Ovary (tissue), 9 donors: ENCODE data around the gene SLC38A10. TPM values are rescaled to one million over a fixed set of nuclear protein-coding genes. Genes with fewer than 3 reads are reported as not detected.
A peak's percentile ranks its signal among the peaks of the same experiment; 100 is the strongest.

Experiments used
- DNase-seq, 5 donors: peaks; one replicate each; pipeline ENCODE4 v3.0.0-alpha.2; 2019 to 2020
- H3K27ac ChIP-seq, 2 donors: fragments of 200-600 bp; one replicate each; pipeline versions ENCODE4 v1.5.1 to v1.8.0; 2019 to 2022
- H3K27me3 ChIP-seq: fragments of 200-600 bp; one replicate; pipeline ENCODE4 v1.8.0; 2022
- H3K36me3 ChIP-seq: fragments of 200-600 bp; sonication (generic); one replicate; pipeline ENCODE4 v1.5.1; 2019
- H3K4me1 ChIP-seq: one replicate; pipeline ENCODE4 v1.8.1; 2013; ENCODE audit warnings: mild to moderate bottlenecking, moderate library complexity; ENCODE audit not compliant: insufficient read depth
- H3K4me3 ChIP-seq: fragments of 200-600 bp; sonication (generic); one replicate; pipeline ENCODE4 v1.5.1; 2017
- H3K9me3 ChIP-seq, 2 donors: fragments of 200-600 bp in 1 of 2; sonication (generic) in 1 of 2; one replicate each; pipeline versions ENCODE4 v1.5.1 to v1.8.1; 2013 to 2019; ENCODE audit warnings: mild to moderate bottlenecking in 1 of 2, moderate library complexity in 1 of 2
- EP300 ChIP-seq: sonication (generic); formaldehyde crosslinking; IDR thresholded peaks from one replicate; pipeline ENCODE4 v1.6.1; 2017; ENCODE audit warnings: antibody characterized with exemption
- POLR2A ChIP-seq: fragments of 450-650 bp; IDR thresholded peaks from one replicate; pipeline ENCODE4 v1.6.1; 2017; ENCODE audit warnings: antibody characterized with exemption, mild to moderate bottlenecking, moderate library complexity
- WGBS, 3 donors: extraction: QIAGEN DNeasy Blood & Tissue Kit in 1 of 3; methylation state at CpG; one replicate each; pipeline versions ENCODE4 v1.1.5 to v1.1.7; 2013 to 2017; 5-methylcytosine and 5-hydroxymethylcytosine counted together
- intact Hi-C, 4 donors: fragments of 100-400 bp; cut with DNase I; formaldehyde crosslinking; loops; one replicate each; pipeline versions ENCODE4 v1.11.0 to v1.15.1; 2022 to 2023
- polyA plus RNA-seq, 2 donors: library from polyadenylated mRNA; stranded (reverse); fragments of 200-250 nt in 1 of 2; fragments of 350-450 nt in 1 of 2; fragmentation: Illumina TruSeq in 1 of 2; extraction: RNeasy Lipid Tissue Mini Kit (QIAGEN cat#74804) in 1 of 2; gene quantifications; one replicate each; pipeline ENCODE4 v1.2.3, GENCODE V29; 2013 to 2014
- total RNA-seq, 7 donors: library from RNA; depleted of rRNA in 2 of 7; stranded (reverse); fragments of >200 nt in 2 of 7; fragmentation: NEBNext Ultra II Directional in 3 of 7; extraction: Animal tissue kit (Norgen Biotek cat#: 25700) in 3 of 7; gene quantifications; one replicate each; pipeline versions ENCODE4 v1.1.0 to v1.2.4, GENCODE V29; 2016 to 2023
- TF ChIP-seq, protein P1 (sequence below), 3 donors: fragments of 450-650 bp in 2 of 3; fragments of 200-600 bp in 1 of 3; IDR thresholded peaks; one replicate each; pipeline versions ENCODE4 v1.5.1 to v1.8.0; 2016 to 2022; ENCODE audit warnings: antibody characterized with exemption in 3 of 3, mild to moderate bottlenecking in 1 of 3
- donor health status: DM: no; HTN: no; CAD: no; lungs with moderate emphysema.
- donor health status: DM: no; HTN: no; CAD: no.
- donor health status: Bipolar disorder and iron deficiency.
- donor health status: DM: yes; HTN: yes; CAD: no.
- donor health status: DM: no; HTN: no; CAD: no.
- donor health status: DM: yes; HTN: yes; CAD: no.

The SLC38A10 gene
- total and polyA plus RNA-seq, 9 donors: 11.5 to 75.7 (median 64.3) TPM

DNA sequence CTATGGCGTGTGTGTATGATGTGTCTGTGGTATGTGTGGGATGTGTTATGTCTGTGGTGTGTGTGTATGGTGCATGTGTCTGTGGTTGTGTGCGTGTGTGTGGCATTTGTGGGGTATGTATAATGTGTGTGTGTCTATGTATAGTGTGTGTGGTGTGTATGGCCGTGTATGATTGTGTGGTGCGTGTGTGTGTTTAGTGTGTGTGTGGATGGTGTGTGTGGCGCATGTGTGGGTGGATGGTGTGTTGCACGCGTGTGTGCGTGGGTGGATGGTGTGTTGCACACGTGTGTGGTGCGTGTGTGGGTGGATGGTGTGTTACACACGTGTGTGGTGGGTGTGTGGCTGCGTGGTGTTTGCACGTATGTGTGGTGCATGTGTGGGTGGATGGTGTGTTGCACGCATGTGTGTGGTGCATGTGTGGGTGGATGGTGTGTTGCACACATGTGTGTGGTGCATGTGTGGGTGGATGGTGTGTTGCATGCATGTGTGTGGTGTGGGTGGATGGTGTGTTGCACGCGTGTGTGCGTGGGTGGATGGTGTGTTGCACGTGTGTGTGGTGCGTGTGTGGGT lies 5.6 kb upstream of the SLC38A10 start:
- Histone ChIP-seq H3K36me3 (no peaks in the 10 kb centered on the region), H3K4me1 (no peaks in the 10 kb centered on the region), H3K27me3 (no peaks in the 10 kb centered on the region), H3K4me3 (no peak overlapping the region), H3K27ac (no peak overlapping the region), H3K9me3 (no peaks in the 10 kb centered on the region)
- intact Hi-C loops: no loop called here
- TF ChIP-seq, protein P1, sequence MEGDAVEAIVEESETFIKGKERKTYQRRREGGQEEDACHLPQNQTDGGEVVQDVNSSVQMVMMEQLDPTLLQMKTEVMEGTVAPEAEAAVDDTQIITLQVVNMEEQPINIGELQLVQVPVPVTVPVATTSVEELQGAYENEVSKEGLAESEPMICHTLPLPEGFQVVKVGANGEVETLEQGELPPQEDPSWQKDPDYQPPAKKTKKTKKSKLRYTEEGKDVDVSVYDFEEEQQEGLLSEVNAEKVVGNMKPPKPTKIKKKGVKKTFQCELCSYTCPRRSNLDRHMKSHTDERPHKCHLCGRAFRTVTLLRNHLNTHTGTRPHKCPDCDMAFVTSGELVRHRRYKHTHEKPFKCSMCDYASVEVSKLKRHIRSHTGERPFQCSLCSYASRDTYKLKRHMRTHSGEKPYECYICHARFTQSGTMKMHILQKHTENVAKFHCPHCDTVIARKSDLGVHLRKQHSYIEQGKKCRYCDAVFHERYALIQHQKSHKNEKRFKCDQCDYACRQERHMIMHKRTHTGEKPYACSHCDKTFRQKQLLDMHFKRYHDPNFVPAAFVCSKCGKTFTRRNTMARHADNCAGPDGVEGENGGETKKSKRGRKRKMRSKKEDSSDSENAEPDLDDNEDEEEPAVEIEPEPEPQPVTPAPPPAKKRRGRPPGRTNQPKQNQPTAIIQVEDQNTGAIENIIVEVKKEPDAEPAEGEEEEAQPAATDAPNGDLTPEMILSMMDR (IDR thresholded peaks at IDR 0.05): no peak
- TF ChIP-seq EP300 (no peak), POLR2A (no peak)
- no peak for DNase-seq
- 81 to 88% (median 82%) methylated on average over 19 of the region's 19 CpGs for WGBS, 3 donors

DNA sequence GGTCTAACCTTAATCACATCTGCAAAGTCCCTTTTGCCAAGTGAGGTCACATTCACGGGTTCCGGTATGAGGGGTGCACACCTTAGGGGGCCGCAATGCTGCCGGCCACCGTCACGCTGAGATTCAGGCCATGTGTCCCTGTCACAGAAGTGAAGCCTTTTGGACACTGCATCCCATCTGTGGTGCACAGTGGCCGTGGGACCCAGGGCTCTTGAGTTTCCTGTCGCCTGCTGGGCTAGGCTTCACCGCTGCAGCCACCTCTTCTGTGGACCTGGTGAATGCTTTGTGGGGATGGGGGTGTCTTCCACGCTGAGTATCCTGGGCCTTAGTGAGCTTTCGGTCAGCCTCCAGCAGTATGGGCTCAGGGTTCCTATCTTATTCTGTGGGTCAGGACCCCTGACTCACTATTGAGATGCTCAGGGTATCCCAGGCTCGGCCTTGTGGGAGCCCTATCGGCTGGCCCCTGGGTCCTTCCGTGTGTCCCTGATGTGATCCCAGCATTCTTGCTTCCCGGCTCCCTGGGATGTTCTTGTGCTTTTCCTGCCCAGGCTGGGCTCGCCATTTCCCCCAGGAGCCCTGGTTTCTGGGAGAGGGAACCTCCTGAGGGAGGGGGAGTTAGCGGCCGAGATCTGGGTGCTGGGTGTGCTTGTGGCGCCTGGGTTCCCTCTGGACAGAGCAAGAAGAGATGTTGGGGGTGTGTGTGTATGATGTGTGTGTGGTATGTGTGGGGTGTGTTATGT lies 4.9 kb upstream of the SLC38A10 start:
- peak overlapping the region in 1 of 2 donors; percentile 63 for H3K27ac ChIP-seq

DNA sequence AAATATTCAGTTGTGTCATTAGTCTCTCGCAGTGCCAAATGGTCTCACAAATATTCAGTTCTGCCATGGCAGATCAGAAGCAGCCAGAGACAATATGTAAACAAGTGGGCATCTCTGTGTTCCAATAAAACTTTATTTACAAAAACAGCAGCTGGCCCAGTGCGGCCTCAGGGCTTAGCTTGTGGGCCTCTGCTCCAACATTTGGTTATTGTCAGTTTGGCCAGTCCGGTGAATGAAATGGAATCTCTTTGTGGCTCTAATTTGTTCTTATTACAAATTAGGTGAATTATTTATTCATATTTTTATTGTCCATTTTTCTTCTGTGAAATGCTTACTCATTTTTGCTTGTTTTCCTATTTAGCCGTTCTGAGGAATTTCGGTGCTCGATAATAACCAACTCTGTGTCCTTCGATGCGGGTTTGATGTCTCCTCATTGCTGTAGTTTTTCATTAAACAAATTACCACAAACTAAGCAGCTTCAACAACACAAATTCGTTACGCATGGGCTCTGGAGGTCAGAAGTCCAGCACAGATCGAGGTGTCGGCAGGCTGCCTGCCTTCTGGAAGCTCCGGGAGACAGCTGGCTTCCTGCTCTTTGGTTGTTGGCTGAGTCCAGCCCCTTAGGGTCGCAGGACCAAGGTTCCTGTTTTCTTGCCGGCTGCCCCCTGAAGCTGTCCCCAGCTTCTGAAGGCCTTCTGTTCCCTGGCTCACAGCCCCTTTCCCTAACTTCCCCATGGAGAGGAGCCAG lies 4.1 kb upstream of the SLC38A10 start:
- intact Hi-C loops: loop anchor here in 1 of 4 donors (10.0 kb wide), 1 partner anchor 96 kb away; the partner anchor contains the start of gene BAHCC1
- Histone ChIP-seq H3K36me3 (no peaks in the 10 kb centered on the region), H3K27me3 (no peaks in the 10 kb centered on the region), H3K9me3 (no peaks in the 10 kb centered on the region), H3K27ac (peak overlapping the region in 1 of 2 donors; percentile 63), H3K4me3 (no peak overlapping the region), H3K4me1 (peaks cover under 1% of the 10 kb centered on the region)
- peak in 1 of 5 donors; percentile 64 for DNase-seq
- TF ChIP-seq EP300: no peak
- TF ChIP-seq, protein P1 (IDR thresholded peaks at IDR 0.05): no peak
- no peak for TF ChIP-seq POLR2A
- 45 to 73% (median 52%) methylated on average over 15 of the region's 15 CpGs for WGBS, 3 donors

More for the DNA sequence above, 4.9 kb upstream of the SLC38A10 start:
- Histone ChIP-seq H3K36me3 (no peaks in the 10 kb centered on the region), H3K9me3 (no peaks in the 10 kb centered on the region), H3K4me1 (no peaks in the 10 kb centered on the region), H3K27me3 (no peaks in the 10 kb centered on the region), H3K4me3 (no peak overlapping the region)
- intact Hi-C loops: loop anchor here in 1 of 4 donors (10.0 kb wide), 1 partner anchor 95 kb away; the partner anchor contains the start of gene BAHCC1
- no peak for TF ChIP-seq POLR2A
- no peak for TF ChIP-seq EP300
- TF ChIP-seq, protein P1 (IDR thresholded peaks at IDR 0.05): no peak
- 86 to 96% (median 87%) methylated on average over 19 of the region's 19 CpGs for WGBS, 3 donors
- no peak for DNase-seq

DNA sequence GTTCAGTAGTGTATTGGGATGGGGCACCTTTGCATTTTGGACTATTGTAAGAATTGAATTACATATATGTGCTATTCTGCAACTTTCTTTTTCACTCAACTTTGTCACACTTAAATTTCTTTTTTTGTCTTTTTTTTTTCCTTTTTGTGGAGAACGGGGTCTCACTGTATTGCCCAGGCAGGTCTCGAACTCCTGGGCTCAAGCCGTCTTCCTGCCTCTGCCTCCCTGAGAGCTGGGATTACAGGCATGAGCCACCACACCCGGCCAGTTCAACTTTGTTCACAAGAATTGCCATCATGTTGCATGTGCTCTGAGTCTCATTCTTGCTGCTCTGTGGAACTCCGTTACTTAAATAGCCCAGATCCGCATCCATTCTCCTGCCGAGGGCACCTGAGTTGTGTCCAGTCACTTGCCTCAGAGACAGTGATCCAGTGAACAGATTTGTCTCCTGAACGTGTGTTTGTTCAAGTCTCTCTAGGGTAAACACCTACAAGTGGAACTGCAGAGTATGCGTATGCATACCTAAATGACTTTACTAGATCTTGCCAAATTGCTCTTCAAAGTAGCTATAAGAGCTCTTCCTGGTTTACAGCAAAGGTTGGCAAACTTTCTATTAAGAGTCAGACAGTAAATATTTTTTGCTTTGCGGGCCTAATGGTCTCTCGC lies 3.4 kb upstream of the SLC38A10 start:
- Histone ChIP-seq H3K27me3 (no peaks in the 10 kb centered on the region), H3K9me3 (no peaks in the 10 kb centered on the region), H3K4me1 (peaks cover 2% of the 10 kb centered on the region), H3K36me3 (no peaks in the 10 kb centered on the region), H3K4me3 (no peak overlapping the region), H3K27ac (no peak overlapping the region)
- DNase-seq: no peak
- WGBS, 3 donors: 89 to 90% (median 90%) methylated on average over 11 of the region's 11 CpGs
- intact Hi-C loops: loop anchor here in 1 of 4 donors (10.0 kb wide), 1 partner anchor 96 kb away; the partner anchor contains the start of gene BAHCC1
- TF ChIP-seq, protein P1 (IDR thresholded peaks at IDR 0.05): no peak
- TF ChIP-seq EP300 (no peak), POLR2A (no peak)
